OCI-LY1 (cell line): ENCODE data around the gene CDPF1.

Source experiments
- H2AFZ ChIP-seq: fragments of 200-600 bp; sonication (generic), shearing (Covaris generic); 2 replicates; pipeline ENCODE4 v1.6.0; 2014; ENCODE audit warnings: antibody characterized with exemption, mild to moderate bottlenecking, low read length
- H3F3A ChIP-seq: fragments of 200-600 bp; sonication (generic), shearing (Covaris generic); 2 replicates; pipeline ENCODE4 v1.6.0; 2014; ENCODE audit warnings: mild to moderate bottlenecking, antibody characterized with exemption, low read length, moderate library complexity; ENCODE audit not compliant: insufficient read depth
- H3K27ac ChIP-seq: fragments of 200-600 bp; sonication (generic); 2 replicates; pipeline ENCODE4 v1.5.1; 2014; ENCODE audit warnings: low read length, mixed run types, mild to moderate bottlenecking, low read depth; ENCODE audit not compliant: poor library complexity, severe bottlenecking
- H3K27me3 ChIP-seq: fragments of 200-600 bp; sonication (generic); 2 replicates; pipeline ENCODE4 v1.6.0; 2014; ENCODE audit warnings: antibody characterized with exemption, mild to moderate bottlenecking, low read length, moderate library complexity; ENCODE audit not compliant: insufficient read depth
- H3K36me3 ChIP-seq: fragments of 200-600 bp; sonication (generic); 2 replicates; pipeline ENCODE4 v1.6.1; 2014; ENCODE audit warnings: mild to moderate bottlenecking, antibody characterized with exemption, low read length, moderate library complexity, mixed read lengths; ENCODE audit not compliant: insufficient read depth
- H3K4me1 ChIP-seq: fragments of 200-600 bp; sonication (generic); 2 replicates; pipeline ENCODE4 v1.5.1; 2014; ENCODE audit warnings: mild to moderate bottlenecking, low read length, moderate library complexity; ENCODE audit not compliant: insufficient read depth, severe bottlenecking
- H3K4me2 ChIP-seq: fragments of 200-600 bp; sonication (generic), shearing (Covaris generic); 2 replicates; pipeline ENCODE4 v1.6.1; 2014; ENCODE audit warnings: low read length
- H3K4me3 ChIP-seq: fragments of 200-600 bp; sonication (generic); 2 replicates; pipeline ENCODE4 v1.5.1; 2014; ENCODE audit warnings: low read length, low read depth, mild to moderate bottlenecking, mixed read lengths; ENCODE audit not compliant: poor library complexity, severe bottlenecking
- H3K79me2 ChIP-seq: fragments of 200-600 bp; shearing (Covaris generic); 2 replicates; pipeline ENCODE4 v1.6.1; 2016; ENCODE audit warnings: mixed run types, low read length, mixed read lengths; ENCODE audit not compliant: insufficient read depth
- H3K9ac ChIP-seq: fragments of 200-600 bp; sonication (generic), shearing (Covaris generic); 2 replicates; pipeline ENCODE4 v1.6.1; 2014; ENCODE audit warnings: mild to moderate bottlenecking, low read length, mixed read lengths
- H3K9me2 ChIP-seq: fragments of 200-600 bp; sonication (generic), shearing (Covaris generic); 2 replicates; pipeline ENCODE4 v1.6.1; 2014; ENCODE audit warnings: low read depth, mild to moderate bottlenecking, low read length, mixed read lengths
- H3K9me3 ChIP-seq: fragments of 200-600 bp; shearing (Covaris generic); 2 replicates; pipeline ENCODE4 v1.6.1; 2014; ENCODE audit warnings: low read length, mixed read lengths
- H4K20me1 ChIP-seq: fragments of 200-600 bp; sonication (generic), shearing (Covaris generic); 2 replicates; pipeline ENCODE4 v1.6.0; 2016; ENCODE audit warnings: mild to moderate bottlenecking, low read length; ENCODE audit not compliant: insufficient read depth
- CTCF ChIP-seq: fragments of 200-600 bp; sonication (generic), shearing (Covaris generic); IDR thresholded peaks from 2 replicates; pipeline ENCODE4 v1.5.1; 2017; ENCODE audit warnings: mild to moderate bottlenecking, antibody characterized with exemption, low read length, moderate library complexity, mixed read lengths
- EZH2 ChIP-seq: fragments of 200-600 bp; sonication (generic), shearing (Covaris generic); IDR thresholded peaks from 2 replicates; pipeline ENCODE4 v1.8.0; 2017; ENCODE audit warnings: borderline replicate concordance, mixed run types, mild to moderate bottlenecking, antibody characterized with exemption, low read length, moderate library complexity, mixed read lengths

The CDPF1 gene

GRCh38 chr22:46237453-46238124, 12.5 kb downstream of the CDPF1 start:
- Histone ChIP-seq H3K27ac (no peak overlapping the region), H3K9ac (no peak overlapping the region), H3K4me2 (no peak overlapping the region), H3K79me2 (no peaks in the 10 kb centered on the region), H3K36me3 (peaks cover 20% of the 10 kb centered on the region), H3K9me2 (no peaks in the 10 kb centered on the region), H3K27me3 (no peaks in the 10 kb centered on the region), H3F3A (no peaks in the 10 kb centered on the region), H4K20me1 (no peaks in the 10 kb centered on the region), H2AFZ (no peak overlapping the region), H3K4me3 (no peak overlapping the region), H3K9me3 (0 out of 2 replicates have a peak, but pooled peaks cover 4% of the 10 kb centered on the region), H3K4me1 (peaks cover 12% of the 10 kb centered on the region)
- TF ChIP-seq EZH2 (no peak), CTCF (no peak)

GRCh38 chr22:46234969-46235368, 15.1 kb downstream of the CDPF1 start:
- Histone ChIP-seq H3K4me1 (peaks cover 6% of the 10 kb centered on the region), H3K36me3 (peaks cover 20% of the 10 kb centered on the region)

GRCh38 chr22:46233231-46233630, 16.9 kb downstream of the CDPF1 start:
- Histone ChIP-seq H3F3A (no peaks in the 10 kb centered on the region), H3K9me3 (0 out of 2 replicates have a peak, but pooled peaks cover under 1% of the 10 kb centered on the region), H3K9me2 (no peaks in the 10 kb centered on the region), H3K9ac (no peak overlapping the region), H4K20me1 (no peaks in the 10 kb centered on the region), H2AFZ (no peak overlapping the region), H3K4me2 (no peak overlapping the region), H3K79me2 (no peaks in the 10 kb centered on the region), H3K27ac (no peak overlapping the region), H3K27me3 (no peaks in the 10 kb centered on the region), H3K36me3 (peaks cover 16% of the 10 kb centered on the region), H3K4me3 (no peak overlapping the region), H3K4me1 (no peaks in the 10 kb centered on the region)
- no peak for TF ChIP-seq EZH2
- TF ChIP-seq CTCF, result no peak

More at GRCh38 chr22:46234969-46235368, 15.1 kb downstream of the CDPF1 start:
- Histone ChIP-seq H3K4me2 (no peak overlapping the region), H3K9ac (no peak overlapping the region), H3K9me2 (no peaks in the 10 kb centered on the region), H2AFZ (no peak overlapping the region), H3F3A (no peaks in the 10 kb centered on the region), H3K9me3 (0 out of 2 replicates have a peak, but pooled peaks cover 4% of the 10 kb centered on the region), H3K27ac (no peak overlapping the region), H3K27me3 (no peaks in the 10 kb centered on the region), H4K20me1 (no peaks in the 10 kb centered on the region), H3K4me3 (no peak overlapping the region), H3K79me2 (no peaks in the 10 kb centered on the region)
- TF ChIP-seq CTCF (no peak), EZH2 (no peak)
